Mammary epithelial cell (primary cell): ENCODE measurements around the gene NOL4L.

Experiments
- EZH2 ChIP-seq: IDR thresholded peaks from 2 replicates; pipeline ENCODE4 v1.6.1; 2012; ENCODE audit warnings: low read length, inconsistent platforms, borderline replicate concordance
- TF ChIP-seq, protein P1 (sequence below), 2 donors: IDR thresholded peaks in 1 of 2; conservative IDR thresholded peaks in 1 of 2; 2 replicates each; pipeline ENCODE4 v1.5.1; 2011 to 2012; ENCODE audit warnings: inconsistent platforms in 2 of 2, low read length in 2 of 2, mild to moderate bottlenecking in 2 of 2, control low read depth in 1 of 2, low read depth in 1 of 2; ENCODE audit not compliant: insufficient read depth in 1 of 2; ENCODE audit errors: extremely low read depth in 1 of 2

- TF ChIP-seq, protein P1, sequence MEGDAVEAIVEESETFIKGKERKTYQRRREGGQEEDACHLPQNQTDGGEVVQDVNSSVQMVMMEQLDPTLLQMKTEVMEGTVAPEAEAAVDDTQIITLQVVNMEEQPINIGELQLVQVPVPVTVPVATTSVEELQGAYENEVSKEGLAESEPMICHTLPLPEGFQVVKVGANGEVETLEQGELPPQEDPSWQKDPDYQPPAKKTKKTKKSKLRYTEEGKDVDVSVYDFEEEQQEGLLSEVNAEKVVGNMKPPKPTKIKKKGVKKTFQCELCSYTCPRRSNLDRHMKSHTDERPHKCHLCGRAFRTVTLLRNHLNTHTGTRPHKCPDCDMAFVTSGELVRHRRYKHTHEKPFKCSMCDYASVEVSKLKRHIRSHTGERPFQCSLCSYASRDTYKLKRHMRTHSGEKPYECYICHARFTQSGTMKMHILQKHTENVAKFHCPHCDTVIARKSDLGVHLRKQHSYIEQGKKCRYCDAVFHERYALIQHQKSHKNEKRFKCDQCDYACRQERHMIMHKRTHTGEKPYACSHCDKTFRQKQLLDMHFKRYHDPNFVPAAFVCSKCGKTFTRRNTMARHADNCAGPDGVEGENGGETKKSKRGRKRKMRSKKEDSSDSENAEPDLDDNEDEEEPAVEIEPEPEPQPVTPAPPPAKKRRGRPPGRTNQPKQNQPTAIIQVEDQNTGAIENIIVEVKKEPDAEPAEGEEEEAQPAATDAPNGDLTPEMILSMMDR (conservative IDR thresholded peaks at IDR 0.05 in 1 of 2, IDR thresholded peaks at IDR 0.05 in 1 of 2; ENCODE audit: extremely low read depth in 1 of 2, insufficient read depth in 1 of 2, low read depth in 1 of 2, low read length in 2 of 2) = no peak
- no peak for TF ChIP-seq EZH2
Observed at GRCh38 chr20:32528171-32528891, 56.8 kb downstream of the NOL4L start.
